ENCODE data around the gene LGR6.

The LGR6 gene

GRCh38 chr1:202270871-202271326, 77.3 kb downstream of the LGR6 start:
- Histone ChIP-seq H3K4me1 (ENCODE audit: low read length) (no peaks in the 10 kb centered on the region), H3K9ac (ENCODE audit: low read length) (no peak overlapping the region), H3K27ac (ENCODE audit: low read length) (no peak overlapping the region), H3K36me3 (replicated peaks; ENCODE audit: insufficient read depth, low read length) (no peaks in the 10 kb centered on the region), H3K9me2 (replicated peaks; ENCODE audit: insufficient read depth, low read length) (no peaks in the 10 kb centered on the region), H2AFZ (ENCODE audit: low read length) (no peak overlapping the region), H3F3A (ENCODE audit: insufficient read depth, low read length) (no peaks in the 10 kb centered on the region), H4K20me1 (ENCODE audit: insufficient read depth, low read length) (no peaks in the 10 kb centered on the region), H3K27me3 (replicated peaks; ENCODE audit: insufficient read depth, low read length) (peaks cover 36% of the 10 kb centered on the region), H3K79me2 (ENCODE audit: low read length) (no peaks in the 10 kb centered on the region), H3K9me3 (replicated peaks; ENCODE audit: insufficient read depth, low read length) (no peaks in the 10 kb centered on the region), H3K4me3 (ENCODE audit: low read length) (no peak overlapping the region), H3K4me2 (ENCODE audit: low read depth, low read length) (no peak overlapping the region)
- TF ChIP-seq EZH2 (optimal IDR thresholded peaks at IDR 0.05; ENCODE audit: low read depth, low read length): no peak
- TF ChIP-seq EZH2phosphoT487 (IDR thresholded peaks at IDR 0.05; ENCODE audit: low read length): no peak
- no peak for TF ChIP-seq CTCF (IDR thresholded peaks at IDR 0.05; ENCODE audit: low read length)
- DNase-seq: no peak

GRCh38 chr1:202272103-202272845, 78.7 kb downstream of the LGR6 start:
- Histone ChIP-seq H3K4me2 (ENCODE audit: low read depth, low read length) (no peak overlapping the region), H2AFZ (ENCODE audit: low read length) (no peak overlapping the region), H3K9ac (ENCODE audit: low read length) (no peak overlapping the region), H4K20me1 (ENCODE audit: insufficient read depth, low read length) (no peaks in the 10 kb centered on the region), H3K79me2 (ENCODE audit: low read length) (no peaks in the 10 kb centered on the region), H3K4me1 (ENCODE audit: low read length) (no peaks in the 10 kb centered on the region), H3K9me3 (replicated peaks; ENCODE audit: insufficient read depth, low read length) (no peaks in the 10 kb centered on the region), H3F3A (ENCODE audit: insufficient read depth, low read length) (no peaks in the 10 kb centered on the region), H3K36me3 (replicated peaks; ENCODE audit: insufficient read depth, low read length) (no peaks in the 10 kb centered on the region), H3K27ac (ENCODE audit: low read length) (no peak overlapping the region), H3K27me3 (replicated peaks; ENCODE audit: insufficient read depth, low read length) (0 out of 2 replicates have a peak, but pooled peaks cover 23% of the 10 kb centered on the region), H3K4me3 (ENCODE audit: low read length) (no peak overlapping the region), H3K9me2 (replicated peaks; ENCODE audit: insufficient read depth, low read length) (no peaks in the 10 kb centered on the region)
- no peak for TF ChIP-seq EZH2 (optimal IDR thresholded peaks at IDR 0.05; ENCODE audit: low read depth, low read length)
- TF ChIP-seq CTCF (IDR thresholded peaks at IDR 0.05; ENCODE audit: low read length): no peak
- TF ChIP-seq EZH2phosphoT487 (IDR thresholded peaks at IDR 0.05; ENCODE audit: low read length): no peak
- DNase-seq: no peak

- Histone ChIP-seq H4K20me1 (ENCODE audit: insufficient read depth, low read length) (no peaks in the 10 kb centered on the region), H3K9me2 (replicated peaks; ENCODE audit: insufficient read depth, low read length) (no peaks in the 10 kb centered on the region), H3K27ac (ENCODE audit: low read length) (no peak overlapping the region), H3K4me2 (ENCODE audit: low read depth, low read length) (no peak overlapping the region), H3K9me3 (replicated peaks; ENCODE audit: insufficient read depth, low read length) (no peaks in the 10 kb centered on the region), H3K4me3 (ENCODE audit: low read length) (no peak overlapping the region), H3K4me1 (ENCODE audit: low read length) (no peaks in the 10 kb centered on the region), H3K79me2 (ENCODE audit: low read length) (no peaks in the 10 kb centered on the region), H3K36me3 (replicated peaks; ENCODE audit: insufficient read depth, low read length) (no peaks in the 10 kb centered on the region), H3K9ac (ENCODE audit: low read length) (no peak overlapping the region), H2AFZ (ENCODE audit: low read length) (no peak overlapping the region), H3F3A (ENCODE audit: insufficient read depth, low read length) (no peaks in the 10 kb centered on the region), H3K27me3 (replicated peaks; ENCODE audit: insufficient read depth, low read length) (peaks cover 14% of the 10 kb centered on the region)
- DNase-seq: peak; percentile 51
- no peak for TF ChIP-seq EZH2phosphoT487 (IDR thresholded peaks at IDR 0.05; ENCODE audit: low read length)
- peak; percentile 77 for TF ChIP-seq CTCF (IDR thresholded peaks at IDR 0.05; ENCODE audit: low read length)
- TF ChIP-seq EZH2 (optimal IDR thresholded peaks at IDR 0.05; ENCODE audit: low read depth, low read length): no peak
Observed at GRCh38 chr1:202274611-202275010, 81.0 kb downstream of the LGR6 start.

All from MM.1S (cell line).